Right ventricle myocardium superior (tissue), 1 donor: Measurements from ENCODE around the gene RB1. TPM values are rescaled to one million over a fixed set of nuclear protein-coding genes. Genes with fewer than 3 reads are reported as not detected.
"Not testable (repeated sequence)": the region's sequence is repeated elsewhere in the genome, so short reads cannot be mapped to it uniquely, and the experiment has no call there.

Source experiments
- ATAC-seq: fragments of 200-7000 bp; cut with Tn5 transposase; one replicate; pipeline ENCODE4 v1.9.1; 2020; ENCODE audit warnings: mild to moderate bottlenecking; ENCODE audit not compliant: poor library complexity
- DNase-seq: peaks from one replicate; pipeline ENCODE4 v3.0.0-alpha.2; 2020
- intact Hi-C: fragments of 100-400 bp; cut with DNase I; formaldehyde crosslinking; loops from one replicate; pipeline ENCODE4 v1.11.2; 2022
- total RNA-seq: library from RNA; stranded (reverse); fragmentation: NEBNext Ultra II Directional; extraction: Animal tissue kit (Norgen Biotek cat#: 25700); gene quantifications from one replicate; pipeline ENCODE4 v1.2.1, GENCODE V29; 2021
- donor health status: DM: no; HTN: yes; CAD: no; lungs with severe emphysema.

Gene RB1
- total RNA-seq, 1 donor from 2014 or later, result 24.4 TPM

DNA sequence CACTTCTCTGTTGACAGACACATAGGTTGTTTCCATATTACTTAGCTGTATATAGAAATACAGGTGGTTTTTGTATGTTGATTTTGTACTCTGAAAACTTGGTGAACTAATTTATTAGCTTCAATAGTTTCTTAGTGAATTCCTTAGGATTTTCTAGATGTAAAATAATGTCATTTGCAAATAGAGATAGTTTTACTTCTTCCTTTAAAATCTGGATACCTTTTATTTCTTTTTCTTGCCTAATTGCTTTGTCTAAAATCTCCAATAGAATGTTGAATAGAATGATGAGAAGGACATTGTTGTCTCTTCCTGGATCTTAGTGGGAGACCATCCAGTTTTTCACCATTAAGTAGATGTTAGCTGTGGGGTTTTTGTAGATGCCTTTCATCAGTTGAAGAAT, 18.7 kb downstream of the RB1 start:
- ATAC-seq (no peak), DNase-seq (no peak)
- intact Hi-C loops, result no loop called here

GRCh38 chr13:48333976-48334375, 30.4 kb downstream of the RB1 start:
- intact Hi-C loops, result loop anchor here (5.0 kb wide), 1 partner anchor 243 kb away; no protein-coding TSS in a partner anchor
- ATAC-seq, result no peak
- DNase-seq, result no peak

- intact Hi-C loops, result loop anchor here (5.0 kb wide), 1 partner anchor 243 kb away; no protein-coding TSS in a partner anchor
- ATAC-seq, result peak; percentile 74
- DNase-seq, result no peak
Measured at GRCh38 chr13:48334534-48335127, 31.1 kb downstream of the RB1 start.

DNA sequence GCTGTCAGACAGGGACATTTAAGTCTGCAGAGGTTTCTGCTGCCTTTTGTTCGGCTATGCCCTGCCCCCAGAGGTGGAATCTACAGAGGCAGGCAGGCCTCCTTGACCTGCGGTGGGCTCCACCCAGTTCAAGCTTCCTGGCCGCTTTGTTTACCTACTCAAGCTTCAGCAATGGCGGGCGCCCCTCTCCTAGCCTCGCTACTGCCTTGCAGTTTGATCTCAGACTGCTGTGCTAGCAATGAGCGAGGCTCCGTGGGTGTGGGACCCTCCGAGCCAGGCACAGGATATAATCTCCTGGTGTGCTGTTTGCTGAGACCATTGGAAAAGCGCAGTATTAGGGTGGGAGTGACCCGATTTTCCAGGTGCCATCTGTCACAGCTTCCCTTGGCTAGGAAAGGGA, 35.6 kb downstream of the RB1 start:
- ATAC-seq, intact Hi-C loops, DNase-seq: not testable (repeated sequence)

DNA sequence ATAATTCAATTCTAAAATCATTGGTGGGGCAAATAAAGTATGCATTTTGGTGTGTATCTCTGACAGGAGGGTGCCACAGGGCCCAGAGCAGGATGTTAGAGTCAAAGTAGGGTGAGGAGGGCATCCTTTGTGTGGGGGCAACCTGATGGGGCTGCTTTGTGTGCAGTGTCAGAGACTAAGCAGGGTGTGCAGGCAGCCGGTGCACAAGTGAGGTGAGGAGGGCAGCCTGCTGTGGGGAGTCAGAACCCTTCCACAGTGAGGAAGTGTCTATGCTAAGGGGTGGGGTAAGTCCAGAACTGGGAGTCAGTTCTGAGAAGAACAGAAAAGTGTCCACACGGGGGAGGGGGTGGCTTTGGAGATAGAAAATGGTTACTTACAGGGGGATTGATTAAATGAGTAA, 40.7 kb downstream of the RB1 start:
- no peak for DNase-seq

DNA sequence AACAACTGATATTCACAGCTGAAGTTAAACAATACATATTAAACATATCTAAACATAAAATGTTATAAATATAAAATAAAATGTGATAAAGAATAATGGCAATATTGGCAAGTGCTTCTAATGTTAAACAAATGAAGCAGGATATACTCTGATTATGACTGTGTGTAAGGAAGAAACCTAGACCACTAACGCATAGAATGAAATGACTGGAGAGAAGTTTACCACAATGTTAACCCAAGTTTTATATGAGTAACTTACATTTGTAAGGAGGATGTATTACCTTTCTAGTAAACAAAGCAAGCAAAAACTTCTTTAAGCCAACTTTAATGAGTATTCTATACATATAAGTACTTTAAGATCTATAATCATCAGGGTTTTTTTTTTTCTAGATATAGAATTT, 43.0 kb downstream of the RB1 start:
- intact Hi-C loops, result no loop called here
- DNase-seq (no peak), ATAC-seq (no peak)

More for the DNA sequence above, 40.7 kb downstream of the RB1 start:
- ATAC-seq, result no peak
- intact Hi-C loops, result no loop called here

GRCh38 chr13:48349525-48349924, 46.0 kb downstream of the RB1 start:
- ATAC-seq (no peak), DNase-seq (no peak)
- intact Hi-C loops, result no loop called here

DNA sequence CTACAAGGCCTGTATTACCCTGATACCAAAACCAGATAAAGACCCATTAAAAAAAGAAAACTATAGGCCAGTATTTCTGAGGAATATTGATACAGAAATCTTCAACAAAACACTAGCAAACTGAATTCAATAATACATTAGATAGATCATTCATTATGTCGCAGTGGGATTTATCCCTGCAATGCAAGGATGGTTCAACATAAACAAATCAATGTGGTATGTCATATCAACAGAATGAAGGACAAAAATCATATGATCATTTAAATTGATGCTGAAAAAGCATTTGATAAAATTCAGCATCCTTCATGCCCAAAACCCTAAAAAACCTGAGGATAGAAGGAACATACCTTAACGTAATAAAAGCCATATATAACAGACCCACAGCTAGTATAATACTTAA, 50.0 kb downstream of the RB1 start:
- no peak for ATAC-seq
- intact Hi-C loops, result no loop called here
- DNase-seq, result no peak

DNA sequence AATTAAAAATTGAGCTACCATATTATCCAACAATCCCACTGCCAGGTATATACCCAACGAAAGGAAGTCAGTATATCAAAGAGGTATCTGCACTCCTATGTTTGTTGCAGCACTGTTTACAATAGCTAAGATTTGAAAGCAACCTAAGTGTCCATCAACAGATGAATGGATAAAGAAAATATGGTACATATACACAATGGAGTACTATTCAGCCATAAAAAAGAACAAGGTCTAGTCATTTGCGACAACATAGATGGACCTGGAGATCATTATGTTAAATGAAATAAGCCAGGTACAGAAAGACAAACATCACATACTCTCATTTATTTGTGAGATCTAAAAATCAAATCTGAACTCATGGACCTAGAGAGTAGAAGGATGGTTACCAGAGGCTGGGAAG, 52.0 kb downstream of the RB1 start:
- DNase-seq, ATAC-seq, intact Hi-C loops: not testable (repeated sequence)

DNA sequence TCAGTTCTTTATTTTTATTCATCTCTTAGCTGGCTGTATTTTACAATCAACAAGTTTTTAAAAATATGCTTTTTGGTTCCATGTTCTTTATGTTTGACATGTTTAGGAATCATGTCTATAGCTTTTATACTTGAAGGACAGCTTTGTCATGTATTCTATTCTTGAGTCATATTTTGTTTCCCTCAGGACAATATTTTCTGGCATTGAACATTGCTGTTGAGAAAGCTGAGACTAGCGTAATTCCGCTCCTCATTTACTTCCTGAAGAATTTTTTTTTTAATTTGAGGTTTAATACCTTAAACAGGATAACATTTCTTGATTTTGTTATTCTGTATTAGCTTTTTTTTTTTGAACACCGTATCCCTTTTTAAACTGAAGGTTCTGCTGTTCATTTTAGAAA, 53.2 kb downstream of the RB1 start:
- no peak for DNase-seq
- intact Hi-C loops, result no loop called here
- no peak for ATAC-seq

DNA sequence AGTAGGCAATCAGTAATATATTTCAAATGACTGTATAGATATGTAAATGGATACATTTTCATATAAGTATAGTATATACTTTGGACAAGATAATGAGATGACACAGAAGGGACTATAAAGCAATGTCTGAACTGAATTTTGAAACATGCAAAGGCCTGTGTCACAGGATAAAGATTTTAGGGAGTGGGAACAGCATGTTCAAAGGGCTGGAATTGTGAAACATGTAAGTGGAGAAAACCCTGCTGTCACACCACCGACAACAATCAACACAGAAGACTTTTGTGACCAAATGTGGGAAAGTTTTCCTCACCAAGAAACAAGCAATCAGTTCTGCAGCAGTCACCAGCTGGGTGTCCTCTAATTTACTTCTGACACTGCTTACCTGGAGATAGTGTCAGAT, 66.4 kb downstream of the RB1 start:
- ATAC-seq, result no peak
- intact Hi-C loops, result no loop called here

DNA sequence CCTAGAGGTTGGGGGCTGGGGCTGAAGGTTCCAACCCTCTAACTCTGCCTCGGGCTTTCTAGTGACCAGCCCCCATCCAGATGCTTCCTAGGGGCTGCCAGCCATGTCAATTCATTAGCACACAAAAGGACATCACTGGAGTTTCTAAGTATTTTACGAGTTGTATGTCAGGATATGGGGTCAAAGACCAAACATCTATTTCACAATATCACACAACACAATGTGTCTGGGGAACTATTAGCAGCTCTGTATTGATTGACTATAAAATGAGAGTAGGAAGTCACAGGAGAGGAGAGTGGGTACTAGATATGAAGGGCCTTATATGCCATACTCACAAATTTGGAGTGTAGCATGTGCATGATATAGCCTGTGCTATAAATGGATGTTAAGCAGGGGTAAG, 67.3 kb downstream of the RB1 start:
- DNase-seq (no peak), ATAC-seq (no peak)
- intact Hi-C loops, result no loop called here

More for the DNA sequence above, 66.4 kb downstream of the RB1 start:
- no peak for DNase-seq

DNA sequence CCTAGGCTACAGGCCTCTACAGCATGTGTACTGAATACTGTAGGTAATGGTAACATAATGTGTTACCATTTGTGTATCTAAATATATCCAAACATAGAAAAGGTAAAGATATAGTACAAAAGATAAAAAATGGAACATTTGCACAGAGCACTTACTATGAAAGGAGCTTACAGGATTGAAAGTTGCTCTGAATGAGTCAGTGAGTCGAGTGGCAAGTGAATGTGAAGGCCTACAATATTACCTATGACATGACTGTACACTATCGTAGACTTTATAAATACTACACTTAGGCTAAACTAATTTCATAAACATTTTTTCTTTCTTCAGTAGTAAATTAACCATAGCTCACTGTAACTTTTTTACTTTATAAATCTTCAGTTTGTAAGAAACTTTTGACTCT, 74.3 kb downstream of the RB1 start:
- intact Hi-C loops, result no loop called here
- ATAC-seq (no peak), DNase-seq (no peak)

- DNase-seq, result no peak
- no peak for ATAC-seq
- intact Hi-C loops, result no loop called here
Measured at GRCh38 chr13:48380581-48380980, 77.0 kb downstream of the RB1 start.

DNA sequence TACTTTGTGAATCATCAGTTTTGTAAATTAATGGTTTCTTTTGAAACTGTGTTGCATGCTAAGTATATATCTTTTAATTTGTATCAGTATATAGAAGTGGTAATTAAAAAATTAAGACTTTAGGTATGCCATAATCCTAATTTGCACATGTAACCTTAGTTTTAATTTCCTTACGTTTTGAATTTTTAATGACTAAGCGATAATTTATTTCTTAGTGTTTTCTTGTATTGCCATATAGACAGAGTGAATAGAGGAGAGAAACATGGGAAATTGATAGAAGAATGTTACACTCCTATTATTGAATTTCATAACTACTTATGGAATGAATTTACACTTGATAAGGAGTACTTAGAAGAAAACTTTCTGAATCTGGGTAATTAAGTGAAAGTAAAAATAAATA, 79.8 kb downstream of the RB1 start:
- intact Hi-C loops, result no loop called here
- DNase-seq (no peak), ATAC-seq (no peak)

DNA sequence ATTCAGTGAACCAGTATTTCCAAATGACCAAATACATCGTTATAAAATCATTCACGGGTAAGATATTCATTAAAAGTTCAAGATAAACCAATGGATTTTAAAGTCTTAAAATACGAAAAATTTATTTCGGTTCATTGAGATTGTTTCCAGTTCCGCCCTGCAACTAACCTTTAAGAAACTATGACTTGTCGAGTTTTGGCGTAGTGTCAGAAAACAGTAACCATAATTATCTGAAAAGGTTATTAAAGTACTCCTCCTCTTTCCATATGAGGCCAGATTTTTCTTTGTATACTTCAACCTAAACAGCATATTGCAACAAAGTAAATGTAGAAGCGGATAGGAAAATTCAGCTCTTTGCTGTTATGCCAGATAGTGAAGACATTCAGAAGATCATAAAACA, 83.3 kb downstream of the RB1 start:
- intact Hi-C loops, result no loop called here
- DNase-seq (no peak), ATAC-seq (no peak)

- DNase-seq (no peak), ATAC-seq (no peak)
- intact Hi-C loops, result no loop called here
Measured at GRCh38 chr13:48391257-48391656, 87.7 kb downstream of the RB1 start.

DNA sequence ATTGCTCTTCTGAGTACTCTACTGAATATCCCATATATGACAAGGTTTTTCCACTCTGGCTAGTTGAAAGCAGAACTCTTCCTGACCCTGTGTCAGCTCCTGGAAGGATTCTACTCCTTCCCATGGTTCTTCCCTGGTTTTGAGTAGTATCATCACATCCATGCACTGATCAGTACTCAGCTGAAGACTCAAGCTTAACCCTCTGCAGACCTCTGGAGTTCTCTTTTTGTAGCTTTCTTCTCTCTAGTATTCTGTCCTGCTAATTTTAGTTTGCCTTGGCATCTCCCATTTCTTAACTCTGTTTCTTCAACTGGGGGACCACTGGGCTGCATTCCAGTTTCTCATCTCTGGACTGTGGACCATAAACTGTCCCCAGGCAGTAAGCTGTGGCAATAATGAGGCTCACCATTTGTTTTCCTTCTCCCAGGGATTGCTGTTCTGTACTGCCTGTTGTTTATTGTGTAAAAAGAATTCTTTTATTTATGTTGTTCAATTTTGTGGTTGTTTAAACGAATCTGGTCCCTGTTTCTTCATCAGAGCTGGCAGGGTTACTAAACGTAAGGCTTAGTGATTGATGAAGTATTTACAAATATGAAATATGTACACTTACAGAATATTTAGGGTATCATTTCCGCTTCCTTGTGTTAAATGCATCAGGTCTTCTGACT, 89.6 kb downstream of the RB1 start:
- ATAC-seq (no peak), DNase-seq (no peak)
- intact Hi-C loops, result no loop called here

DNA sequence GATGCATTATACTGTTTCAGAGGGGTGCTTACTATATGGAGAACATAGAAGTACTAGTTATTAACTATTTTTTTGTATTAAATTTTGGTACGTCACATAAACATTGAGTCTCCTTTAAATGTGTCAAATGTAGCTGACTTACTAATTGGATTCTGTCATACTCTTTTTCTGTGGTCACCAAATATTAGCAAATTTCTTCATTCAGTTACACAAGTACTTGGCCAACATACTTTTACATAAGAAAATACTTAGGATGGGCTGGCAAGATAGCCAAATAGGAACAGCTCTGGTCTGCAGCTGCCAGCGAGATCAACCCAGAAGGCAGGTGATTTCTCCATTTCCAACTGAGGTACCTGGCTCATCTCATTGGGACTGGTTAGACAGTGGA, 90.1 kb downstream of the RB1 start:
- intact Hi-C loops, result no loop called here
- ATAC-seq (no peak), DNase-seq (no peak)

DNA sequence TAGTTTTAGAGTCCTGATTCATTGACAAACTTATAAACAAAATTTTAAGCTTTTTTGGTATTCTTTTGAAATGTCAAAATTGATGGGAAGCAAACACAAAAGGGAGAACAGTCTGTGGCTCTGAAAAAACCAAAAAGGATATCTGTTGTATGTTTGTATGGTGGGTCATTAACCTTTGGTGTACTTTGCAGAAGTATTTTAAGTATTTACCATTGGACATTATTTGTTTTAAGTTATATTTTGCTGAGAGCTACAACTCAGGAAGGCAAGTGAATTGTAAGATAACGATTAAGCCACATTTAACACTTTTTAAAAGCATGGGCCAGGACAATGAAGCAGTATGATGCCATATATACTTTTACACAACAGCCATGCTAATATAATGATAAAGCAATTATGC, 94.2 kb downstream of the RB1 start:
- intact Hi-C loops, result no loop called here
- DNase-seq (no peak), ATAC-seq (no peak)
